ENCODE data around the gene LRRC55. TPM values are rescaled to one million over a fixed set of nuclear protein-coding genes. Genes with fewer than 3 reads are reported as not detected.

LRRC55 gene
- total RNA-seq, 3 donors from 2014 or later: not detected

DNA sequence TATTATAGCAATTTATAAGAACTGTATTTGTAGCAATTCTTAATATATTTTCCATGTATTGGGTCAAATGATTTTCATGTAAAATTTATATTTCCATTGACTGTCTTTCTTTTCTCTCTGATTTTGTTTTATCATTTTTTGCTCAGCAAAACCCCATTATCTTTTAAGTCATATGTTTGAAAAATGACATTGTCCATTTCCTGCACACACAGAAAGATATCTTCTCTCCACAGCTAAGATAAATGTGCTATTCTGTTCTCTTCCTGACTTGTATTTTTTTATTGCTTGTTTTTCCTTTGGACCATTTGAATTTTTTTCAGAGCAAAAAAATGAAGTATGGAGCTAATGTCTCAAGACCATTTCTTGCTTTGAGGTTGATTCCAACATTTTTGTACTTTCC, 6.3 kb upstream of the LRRC55 start:
- no peak for DNase-seq (ENCODE audit: low spot score in 2 of 2)
- Histone ChIP-seq H3K27me3 (peaks cover 0 to 20% of the 10 kb centered on the region in 2 donors), H3K9me3 (no peaks in the 10 kb centered on the region), H3K27ac (no peak overlapping the region), H3K36me3 (no peaks in the 10 kb centered on the region), H3K4me1 (no peaks in the 10 kb centered on the region), H3K4me3 (no peak overlapping the region)
- TF ChIP-seq, protein P1, sequence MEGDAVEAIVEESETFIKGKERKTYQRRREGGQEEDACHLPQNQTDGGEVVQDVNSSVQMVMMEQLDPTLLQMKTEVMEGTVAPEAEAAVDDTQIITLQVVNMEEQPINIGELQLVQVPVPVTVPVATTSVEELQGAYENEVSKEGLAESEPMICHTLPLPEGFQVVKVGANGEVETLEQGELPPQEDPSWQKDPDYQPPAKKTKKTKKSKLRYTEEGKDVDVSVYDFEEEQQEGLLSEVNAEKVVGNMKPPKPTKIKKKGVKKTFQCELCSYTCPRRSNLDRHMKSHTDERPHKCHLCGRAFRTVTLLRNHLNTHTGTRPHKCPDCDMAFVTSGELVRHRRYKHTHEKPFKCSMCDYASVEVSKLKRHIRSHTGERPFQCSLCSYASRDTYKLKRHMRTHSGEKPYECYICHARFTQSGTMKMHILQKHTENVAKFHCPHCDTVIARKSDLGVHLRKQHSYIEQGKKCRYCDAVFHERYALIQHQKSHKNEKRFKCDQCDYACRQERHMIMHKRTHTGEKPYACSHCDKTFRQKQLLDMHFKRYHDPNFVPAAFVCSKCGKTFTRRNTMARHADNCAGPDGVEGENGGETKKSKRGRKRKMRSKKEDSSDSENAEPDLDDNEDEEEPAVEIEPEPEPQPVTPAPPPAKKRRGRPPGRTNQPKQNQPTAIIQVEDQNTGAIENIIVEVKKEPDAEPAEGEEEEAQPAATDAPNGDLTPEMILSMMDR (IDR thresholded peaks at IDR 0.05): no peak
- TF ChIP-seq POLR2A (IDR thresholded peaks at IDR 0.05): no peak
- no peak for TF ChIP-seq POLR2AphosphoS5 (IDR thresholded peaks at IDR 0.05)
- intact Hi-C loops (cut with DNase I; ENCODE audit: low total_unique reads): no loop called here

DNA sequence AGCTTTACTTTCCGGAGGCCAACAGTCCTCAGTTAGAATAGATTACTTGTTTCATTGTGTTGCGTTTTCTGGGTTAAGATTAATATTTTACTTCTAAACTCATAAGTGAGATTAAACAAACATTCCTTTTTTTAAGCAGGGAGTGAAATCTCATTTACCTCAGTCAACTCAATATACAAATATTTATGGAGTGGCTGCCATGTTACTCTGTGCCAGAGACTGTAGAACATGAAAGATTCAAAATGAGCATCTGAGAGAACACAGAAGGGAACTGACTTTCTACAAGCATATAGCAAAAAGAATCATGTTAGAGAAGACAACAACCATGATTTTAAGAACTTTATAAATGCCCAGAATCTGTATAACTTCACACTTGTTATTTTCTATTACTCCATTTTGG, 3.4 kb upstream of the LRRC55 start:
- Histone ChIP-seq H3K27me3 (peaks cover 0 to 31% of the 10 kb centered on the region in 2 donors), H3K4me3 (no peak overlapping the region), H3K9me3 (no peaks in the 10 kb centered on the region), H3K36me3 (no peaks in the 10 kb centered on the region), H3K4me1 (no peaks in the 10 kb centered on the region), H3K27ac (no peak overlapping the region)
- DNase-seq (ENCODE audit: low spot score in 2 of 2): no peak
- intact Hi-C loops (cut with DNase I; ENCODE audit: low total_unique reads): no loop called here
- TF ChIP-seq, protein P1 (IDR thresholded peaks at IDR 0.05): no peak

DNA sequence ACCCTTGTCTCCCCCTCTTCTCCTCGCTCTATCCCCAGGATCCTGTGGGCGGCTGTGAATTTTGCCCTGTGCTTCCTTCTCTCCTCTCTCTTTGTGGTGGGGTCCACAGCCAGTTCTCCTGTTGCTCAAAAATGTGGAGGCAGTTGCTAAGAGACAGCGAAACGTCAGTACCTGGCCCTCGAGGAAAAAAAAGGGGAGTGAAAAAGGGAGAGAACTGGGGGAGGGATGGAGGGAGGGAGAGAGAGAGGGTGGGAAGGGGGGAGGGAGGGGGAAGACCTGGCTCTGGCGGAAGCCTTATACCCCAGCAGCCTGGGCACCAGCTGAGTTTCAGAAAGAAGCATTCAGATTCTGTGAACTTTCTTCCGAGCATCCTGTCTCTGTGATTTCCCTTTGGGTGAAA, 2.1 kb upstream of the LRRC55 start:
- Histone ChIP-seq H3K27ac (no peak overlapping the region), H3K4me1 (no peaks in the 10 kb centered on the region), H3K27me3 (peaks cover 0 to 31% of the 10 kb centered on the region in 2 donors), H3K9me3 (no peaks in the 10 kb centered on the region), H3K4me3 (no peak overlapping the region), H3K36me3 (no peaks in the 10 kb centered on the region)
- intact Hi-C loops (cut with DNase I; ENCODE audit: low total_unique reads): no loop called here
- DNase-seq (ENCODE audit: low spot score in 2 of 2): no peak
- TF ChIP-seq POLR2A (IDR thresholded peaks at IDR 0.05) (no peak), POLR2AphosphoS5 (IDR thresholded peaks at IDR 0.05) (no peak)
- TF ChIP-seq, protein P1 (IDR thresholded peaks at IDR 0.05): no peak

DNA sequence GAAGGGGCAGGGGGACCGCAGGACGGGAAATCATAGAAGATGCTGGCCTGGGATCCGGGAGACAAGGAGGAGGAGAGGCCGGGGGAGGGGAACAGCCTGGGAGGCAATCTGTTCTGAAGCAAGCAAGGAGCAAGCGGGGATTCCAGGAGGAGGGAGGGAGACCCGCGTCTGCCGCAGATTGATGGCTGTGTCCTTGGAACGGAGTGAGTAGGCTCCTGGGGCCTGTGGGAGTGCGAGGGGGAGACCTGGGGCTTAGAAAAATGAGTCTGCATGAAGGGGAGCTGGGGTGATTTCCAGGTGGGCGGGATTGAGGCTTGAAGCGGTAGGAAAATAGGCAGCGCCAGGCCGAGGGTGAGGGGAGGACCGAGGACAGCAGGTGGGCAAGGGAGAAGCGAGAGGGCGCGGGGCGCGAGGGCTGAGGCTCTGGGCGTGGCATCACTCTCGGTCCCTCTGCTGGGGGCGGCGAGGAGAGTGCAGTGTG, 1.6 kb upstream of the LRRC55 start:
- H3K27ac ChIP-seq: no peak overlapping the region
- H3K4me3 ChIP-seq: no peak overlapping the region
- peaks cover 0 to 31% of the 10 kb centered on the region in 2 donors for H3K27me3 ChIP-seq
- intact Hi-C loops (cut with DNase I; ENCODE audit: low total_unique reads): no loop called here
- no peaks in the 10 kb centered on the region for H3K36me3 ChIP-seq
- TF ChIP-seq POLR2A (IDR thresholded peaks at IDR 0.05) (no peak), POLR2AphosphoS5 (IDR thresholded peaks at IDR 0.05) (no peak)
- TF ChIP-seq, protein P1 (IDR thresholded peaks at IDR 0.05): no peak
- no peaks in the 10 kb centered on the region for H3K4me1 ChIP-seq
- no peak for DNase-seq (ENCODE audit: low spot score in 2 of 2)
- H3K9me3 ChIP-seq: no peaks in the 10 kb centered on the region

- Histone ChIP-seq H3K4me1 (no peaks in the 10 kb centered on the region), H3K9me3 (no peaks in the 10 kb centered on the region), H3K4me3 (no peak overlapping the region), H3K36me3 (no peaks in the 10 kb centered on the region), H3K27ac (no peak overlapping the region), H3K27me3 (peaks cover 0 to 31% of the 10 kb centered on the region in 2 donors)
- DNase-seq (ENCODE audit: low spot score in 2 of 2): no peak
- intact Hi-C loops (cut with DNase I; ENCODE audit: low total_unique reads): no loop called here
- no peak for TF ChIP-seq POLR2A (IDR thresholded peaks at IDR 0.05)
- TF ChIP-seq, protein P1 (IDR thresholded peaks at IDR 0.05): no peak
- no peak for TF ChIP-seq POLR2AphosphoS5 (IDR thresholded peaks at IDR 0.05)
Measured at GRCh38 chr11:57180964-57181363, 789 bp upstream of the LRRC55 start.
